ENCODE data around the gene XYLT1.

Gene XYLT1

DNA sequence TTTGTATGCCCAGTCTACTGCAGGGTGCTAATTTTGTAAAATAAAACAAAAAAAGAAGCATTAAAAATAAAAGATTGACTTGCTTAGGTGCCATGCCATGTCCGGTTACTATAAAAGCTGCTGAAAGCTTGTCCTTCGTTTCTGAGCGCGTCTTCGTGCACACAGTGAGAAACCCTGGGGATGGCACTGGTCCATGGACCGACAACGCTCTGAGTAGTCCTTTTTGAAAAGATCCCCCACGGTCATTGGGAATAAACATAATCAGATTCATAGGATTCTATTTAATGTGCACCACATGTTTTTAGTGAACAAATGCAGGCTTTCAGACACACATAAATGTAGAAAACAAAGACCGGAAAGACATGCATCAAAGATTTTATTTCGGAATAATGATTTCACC is 146.3 kb downstream of the XYLT1 start:
- Histone ChIP-seq H3K4me2 (ENCODE audit: low read length, poor library complexity, severe bottlenecking) (no peak overlapping the region), H2AK5ac (ENCODE audit: low read length, severe bottlenecking) (no peak overlapping the region), H3K9me3 (ENCODE audit: control insufficient read depth, low read length) (no peaks in the 10 kb centered on the region), H3K18ac (ENCODE audit: low read depth in 1 of 2, low read length in 2 of 2) (no peak overlapping the region), H3K4ac (ENCODE audit: low read depth in 1 of 2, low read length in 2 of 2) (no peak overlapping the region), H3K79me1 (replicated peaks; ENCODE audit: low read length, poor library complexity, severe bottlenecking) (no peaks in the 10 kb centered on the region), H2BK15ac (ENCODE audit: low read depth, poor library complexity, severe bottlenecking) (no peak overlapping the region), H3K36me3 (ENCODE audit: control insufficient read depth in 1 of 2, insufficient read depth in 2 of 2, low read depth in 1 of 2, low read length in 2 of 2) (no peaks in the 10 kb centered on the region), H4K8ac (ENCODE audit: low read length) (no peak overlapping the region), H2BK5ac (ENCODE audit: low read depth, low read length, poor library complexity, severe bottlenecking) (no peak overlapping the region), H3K4me3 (ENCODE audit: insufficient read depth in 1 of 2, low read depth in 1 of 2, low read length in 2 of 2) (no peak overlapping the region), H2AFZ (ENCODE audit: low read depth, low read length) (no peak overlapping the region), H2BK120ac (ENCODE audit: low read depth, low read length) (no peak overlapping the region), H3K27ac (ENCODE audit: low read length, poor library complexity, severe bottlenecking) (no peak overlapping the region), H2BK12ac (ENCODE audit: low read length in 2 of 2) (no peak overlapping the region), H4K91ac (ENCODE audit: low read length) (no peak overlapping the region), H3K4me1 (ENCODE audit: control insufficient read depth, insufficient read depth, low read depth, low read length) (no peaks in the 10 kb centered on the region), H3K23ac (ENCODE audit: low read length in 2 of 2) (no peak overlapping the region), H3K27me3 (ENCODE audit: control insufficient read depth in 1 of 2, insufficient read depth in 1 of 2, low read length in 2 of 2) (no peaks in the 10 kb centered on the region), H3K9ac (ENCODE audit: low read length) (no peak overlapping the region), H3K14ac (ENCODE audit: low read length in 2 of 2) (no peak overlapping the region)
- no peak for DNase-seq
- 90% methylated on average over 5 of the region's 10 CpGs for WGBS

GRCh38 chr16:17323171-17323570 is 147.6 kb downstream of the XYLT1 start:
- no peaks in the 10 kb centered on the region for H3K27me3 ChIP-seq (ENCODE audit: control insufficient read depth in 1 of 2, insufficient read depth in 1 of 2, low read length in 2 of 2)
- H2BK120ac ChIP-seq (ENCODE audit: low read depth, low read length): no peak overlapping the region
- H3K4me3 ChIP-seq (ENCODE audit: insufficient read depth in 1 of 2, low read depth in 1 of 2, low read length in 2 of 2): no peak overlapping the region
- no peak overlapping the region for H2BK15ac ChIP-seq (ENCODE audit: low read depth, poor library complexity, severe bottlenecking)
- no peak overlapping the region for H4K91ac ChIP-seq (ENCODE audit: low read length)
- H3K4ac ChIP-seq (ENCODE audit: low read depth in 1 of 2, low read length in 2 of 2): no peak overlapping the region
- H2AK5ac ChIP-seq (ENCODE audit: low read length, severe bottlenecking): no peak overlapping the region
- H3K18ac ChIP-seq (ENCODE audit: low read depth in 1 of 2, low read length in 2 of 2): no peak overlapping the region
- H3K4me1 ChIP-seq (ENCODE audit: control insufficient read depth, insufficient read depth, low read depth, low read length): no peaks in the 10 kb centered on the region
- no peaks in the 10 kb centered on the region for H3K9me3 ChIP-seq (ENCODE audit: control insufficient read depth, low read length)
- H3K14ac ChIP-seq (ENCODE audit: low read length in 2 of 2): no peak overlapping the region
- DNase-seq: no peak
- no peak overlapping the region for H3K23ac ChIP-seq (ENCODE audit: low read length in 2 of 2)
- no peak overlapping the region for H3K9ac ChIP-seq (ENCODE audit: low read length)
- H4K8ac ChIP-seq (ENCODE audit: low read length): no peak overlapping the region
- no peak overlapping the region for H2BK12ac ChIP-seq (ENCODE audit: low read length in 2 of 2)
- H3K79me1 ChIP-seq (replicated peaks; ENCODE audit: low read length, poor library complexity, severe bottlenecking): no peaks in the 10 kb centered on the region
- H3K36me3 ChIP-seq (ENCODE audit: control insufficient read depth in 1 of 2, insufficient read depth in 2 of 2, low read depth in 1 of 2, low read length in 2 of 2): no peaks in the 10 kb centered on the region
- H3K27ac ChIP-seq (ENCODE audit: low read length, poor library complexity, severe bottlenecking): no peak overlapping the region
- no peak overlapping the region for H3K4me2 ChIP-seq (ENCODE audit: low read length, poor library complexity, severe bottlenecking)
- H2AFZ ChIP-seq (ENCODE audit: low read depth, low read length): no peak overlapping the region
- no peak overlapping the region for H2BK5ac ChIP-seq (ENCODE audit: low read depth, low read length, poor library complexity, severe bottlenecking)
- WGBS: 75% methylated on average over 10 of the region's 10 CpGs

DNA sequence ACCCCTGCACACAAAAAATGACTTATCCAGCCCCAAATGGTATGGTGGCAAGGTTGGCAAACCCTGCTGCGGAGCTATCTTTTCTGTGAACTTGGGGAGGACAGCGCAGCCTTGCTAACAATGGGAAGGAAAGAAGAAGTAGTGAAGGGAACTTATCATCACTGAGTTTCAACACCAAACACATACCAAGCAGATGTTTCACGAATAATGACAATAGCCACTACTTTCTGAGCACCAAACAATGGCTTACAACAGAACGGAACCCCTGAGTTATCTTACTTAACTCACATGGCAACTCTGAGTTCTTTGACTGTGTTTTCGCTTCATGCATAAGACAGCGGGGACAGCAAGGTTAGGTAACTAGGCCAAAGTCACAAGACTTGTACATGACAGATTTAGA is 148.9 kb downstream of the XYLT1 start:
- Histone ChIP-seq H3K79me1 (replicated peaks; ENCODE audit: low read length, poor library complexity, severe bottlenecking) (no peaks in the 10 kb centered on the region), H2BK12ac (ENCODE audit: low read length in 2 of 2) (no peak overlapping the region), H2AK5ac (ENCODE audit: low read length, severe bottlenecking) (no peak overlapping the region), H4K8ac (ENCODE audit: low read length) (no peak overlapping the region), H3K4ac (ENCODE audit: low read depth in 1 of 2, low read length in 2 of 2) (no peak overlapping the region), H3K36me3 (ENCODE audit: control insufficient read depth in 1 of 2, insufficient read depth in 2 of 2, low read depth in 1 of 2, low read length in 2 of 2) (no peaks in the 10 kb centered on the region), H3K4me3 (ENCODE audit: insufficient read depth in 1 of 2, low read depth in 1 of 2, low read length in 2 of 2) (no peak overlapping the region), H3K4me2 (ENCODE audit: low read length, poor library complexity, severe bottlenecking) (no peak overlapping the region), H3K27ac (ENCODE audit: low read length, poor library complexity, severe bottlenecking) (no peak overlapping the region), H3K18ac (ENCODE audit: low read depth in 1 of 2, low read length in 2 of 2) (no peak overlapping the region), H2AFZ (ENCODE audit: low read depth, low read length) (no peak overlapping the region), H2BK5ac (ENCODE audit: low read depth, low read length, poor library complexity, severe bottlenecking) (no peak overlapping the region), H2BK120ac (ENCODE audit: low read depth, low read length) (no peak overlapping the region), H3K27me3 (ENCODE audit: control insufficient read depth in 1 of 2, insufficient read depth in 1 of 2, low read length in 2 of 2) (no peaks in the 10 kb centered on the region), H3K23ac (ENCODE audit: low read length in 2 of 2) (no peak overlapping the region), H3K9ac (ENCODE audit: low read length) (no peak overlapping the region), H3K9me3 (ENCODE audit: control insufficient read depth, low read length) (no peaks in the 10 kb centered on the region), H4K91ac (ENCODE audit: low read length) (no peak overlapping the region), H2BK15ac (ENCODE audit: low read depth, poor library complexity, severe bottlenecking) (no peak overlapping the region), H3K14ac (ENCODE audit: low read length in 2 of 2) (no peak overlapping the region), H3K4me1 (ENCODE audit: control insufficient read depth, insufficient read depth, low read depth, low read length) (no peaks in the 10 kb centered on the region)
- no peak for DNase-seq
- 80% methylated on average over 5 of the region's 6 CpGs for WGBS

DNA sequence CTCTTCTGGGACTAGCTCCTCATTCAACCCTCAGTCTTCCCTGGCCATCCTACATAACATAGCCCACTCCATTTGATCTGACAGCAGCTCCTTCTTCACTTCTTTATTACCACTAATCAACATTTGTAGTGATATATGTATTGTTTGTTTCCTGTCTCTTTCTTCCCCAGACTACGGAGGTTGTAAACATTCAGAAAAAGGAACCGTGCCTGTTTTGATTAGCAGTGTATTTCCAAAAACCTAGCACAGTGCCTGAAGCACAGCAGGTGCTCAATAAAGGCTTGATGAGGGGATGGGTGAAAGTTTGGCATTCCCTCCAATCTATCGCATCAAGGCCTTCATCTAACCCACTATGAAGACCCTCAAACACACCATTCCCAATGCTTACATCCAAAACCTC is 150.8 kb downstream of the XYLT1 start:
- no peaks in the 10 kb centered on the region for H3K36me3 ChIP-seq (ENCODE audit: control insufficient read depth in 1 of 2, insufficient read depth in 2 of 2, low read depth in 1 of 2, low read length in 2 of 2)
- H4K91ac ChIP-seq (ENCODE audit: low read length): no peak overlapping the region
- H2BK12ac ChIP-seq (ENCODE audit: low read length in 2 of 2): no peak overlapping the region
- H2AFZ ChIP-seq (ENCODE audit: low read depth, low read length): no peak overlapping the region
- H4K8ac ChIP-seq (ENCODE audit: low read length): no peak overlapping the region
- no peak overlapping the region for H2BK15ac ChIP-seq (ENCODE audit: low read depth, poor library complexity, severe bottlenecking)
- no peak overlapping the region for H3K9ac ChIP-seq (ENCODE audit: low read length)
- H3K14ac ChIP-seq (ENCODE audit: low read length in 2 of 2): no peak overlapping the region
- H3K27me3 ChIP-seq (ENCODE audit: control insufficient read depth in 1 of 2, insufficient read depth in 1 of 2, low read length in 2 of 2): no peaks in the 10 kb centered on the region
- no peaks in the 10 kb centered on the region for H3K9me3 ChIP-seq (ENCODE audit: control insufficient read depth, low read length)
- H3K79me1 ChIP-seq (replicated peaks; ENCODE audit: low read length, poor library complexity, severe bottlenecking): no peaks in the 10 kb centered on the region
- H2AK5ac ChIP-seq (ENCODE audit: low read length, severe bottlenecking): no peak overlapping the region
- WGBS: no CpG with 5 or more reads among the region's 3 CpGs
- no peak overlapping the region for H3K27ac ChIP-seq (ENCODE audit: low read length, poor library complexity, severe bottlenecking)
- no peaks in the 10 kb centered on the region for H3K4me1 ChIP-seq (ENCODE audit: control insufficient read depth, insufficient read depth, low read depth, low read length)
- no peak for DNase-seq
- no peak overlapping the region for H3K18ac ChIP-seq (ENCODE audit: low read depth in 1 of 2, low read length in 2 of 2)
- H3K23ac ChIP-seq (ENCODE audit: low read length in 2 of 2): no peak overlapping the region
- no peak overlapping the region for H3K4me3 ChIP-seq (ENCODE audit: insufficient read depth in 1 of 2, low read depth in 1 of 2, low read length in 2 of 2)
- H3K4ac ChIP-seq (ENCODE audit: low read depth in 1 of 2, low read length in 2 of 2): no peak overlapping the region
- H3K4me2 ChIP-seq (ENCODE audit: low read length, poor library complexity, severe bottlenecking): no peak overlapping the region
- H2BK5ac ChIP-seq (ENCODE audit: low read depth, low read length, poor library complexity, severe bottlenecking): no peak overlapping the region
- no peak overlapping the region for H2BK120ac ChIP-seq (ENCODE audit: low read depth, low read length)

All from mesenchymal stem cell (in vitro differentiated cells and primary cell).